HG02885 (cell line): ENCODE data around the gene RPS6KA4.

Experiments
- ATAC-seq: cut with Tn5 transposase; IDR thresholded peaks from one replicate; pipeline ENCODE4 v1.9.1; 2021; ENCODE audit warnings: mild to moderate bottlenecking; ENCODE audit not compliant: unreplicated experiment, poor library complexity

The RPS6KA4 gene

DNA sequence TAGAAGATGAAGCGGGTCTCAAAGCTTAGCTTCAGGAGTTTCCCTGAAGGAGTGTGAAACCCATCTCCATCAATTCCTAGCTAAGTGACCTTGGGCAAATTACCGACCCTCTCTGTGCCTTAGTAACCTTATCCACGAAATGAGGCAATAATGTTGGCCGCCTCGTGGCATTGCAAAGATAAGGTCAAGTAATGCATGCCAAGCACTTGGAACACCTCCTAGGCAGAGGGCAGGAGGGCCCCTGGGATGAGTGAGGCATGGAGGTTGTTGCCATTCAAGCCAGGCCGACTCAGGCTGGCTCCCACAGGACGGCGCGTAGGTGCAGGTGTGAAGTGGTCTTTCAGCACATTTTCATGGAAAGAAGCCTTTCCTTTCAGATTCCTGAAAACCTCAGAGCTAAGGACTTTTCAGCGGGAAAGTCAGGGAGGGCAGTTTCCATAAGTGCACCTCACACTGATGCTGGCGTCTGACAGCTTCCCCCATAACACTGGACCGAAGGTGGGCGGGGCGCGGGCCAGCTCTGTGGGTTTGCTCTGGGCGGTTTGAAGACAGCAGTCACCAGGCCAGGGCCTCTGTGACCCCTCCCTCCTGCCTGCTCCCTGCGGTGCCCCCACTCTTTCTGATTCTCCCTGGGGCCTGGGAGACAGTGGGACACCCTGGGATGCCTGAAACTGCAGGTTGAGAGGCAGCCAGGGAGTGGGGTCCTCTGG, 25.2 kb downstream of the RPS6KA4 start:
- ATAC-seq, result no peak

DNA sequence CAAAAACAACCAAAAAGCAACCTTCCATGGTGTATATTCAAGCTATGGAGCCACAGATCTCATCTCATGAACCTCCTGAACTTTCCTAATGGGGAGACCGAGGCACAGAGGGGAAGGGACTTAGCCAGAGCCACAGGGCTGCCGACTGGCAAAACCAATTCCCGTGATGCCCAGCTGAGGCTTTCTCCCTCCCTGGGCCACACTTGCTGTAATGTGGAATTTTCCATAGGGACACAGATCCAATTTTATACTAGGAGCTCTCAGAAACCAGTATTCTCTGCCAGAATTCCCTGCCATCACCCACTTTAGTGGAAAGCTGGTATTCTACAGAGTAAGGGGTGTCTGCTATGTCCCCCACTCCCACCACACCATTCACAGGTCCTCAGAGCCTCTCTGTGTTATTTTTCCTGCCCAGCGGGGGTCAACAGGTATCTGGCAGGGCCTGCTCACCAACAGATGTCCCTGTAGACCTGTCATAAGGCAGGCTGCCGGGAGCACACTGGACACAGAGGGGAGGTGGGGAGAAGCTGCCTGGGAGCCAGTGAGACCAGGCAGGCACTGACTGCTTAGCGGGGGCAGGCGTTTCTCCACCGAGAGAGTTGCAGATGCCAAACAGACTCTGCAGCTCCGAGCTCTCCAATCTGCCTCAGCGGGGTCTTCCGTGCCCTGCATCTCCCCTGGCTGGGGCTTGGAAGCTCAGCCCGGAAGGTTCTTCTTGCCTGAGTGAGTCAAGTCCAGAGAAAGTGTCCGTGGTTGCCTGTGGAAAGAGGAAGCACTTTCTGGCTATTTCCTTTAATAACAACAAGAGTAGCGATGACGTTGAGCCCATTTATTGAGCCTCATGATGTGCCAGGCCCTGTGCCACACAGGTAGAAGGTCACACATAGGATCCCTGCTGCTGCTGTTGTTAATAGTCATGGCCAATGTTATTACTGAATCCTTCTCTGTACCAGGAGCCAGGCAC, 26.3 kb downstream of the RPS6KA4 start:
- ATAC-seq, result no peak

DNA sequence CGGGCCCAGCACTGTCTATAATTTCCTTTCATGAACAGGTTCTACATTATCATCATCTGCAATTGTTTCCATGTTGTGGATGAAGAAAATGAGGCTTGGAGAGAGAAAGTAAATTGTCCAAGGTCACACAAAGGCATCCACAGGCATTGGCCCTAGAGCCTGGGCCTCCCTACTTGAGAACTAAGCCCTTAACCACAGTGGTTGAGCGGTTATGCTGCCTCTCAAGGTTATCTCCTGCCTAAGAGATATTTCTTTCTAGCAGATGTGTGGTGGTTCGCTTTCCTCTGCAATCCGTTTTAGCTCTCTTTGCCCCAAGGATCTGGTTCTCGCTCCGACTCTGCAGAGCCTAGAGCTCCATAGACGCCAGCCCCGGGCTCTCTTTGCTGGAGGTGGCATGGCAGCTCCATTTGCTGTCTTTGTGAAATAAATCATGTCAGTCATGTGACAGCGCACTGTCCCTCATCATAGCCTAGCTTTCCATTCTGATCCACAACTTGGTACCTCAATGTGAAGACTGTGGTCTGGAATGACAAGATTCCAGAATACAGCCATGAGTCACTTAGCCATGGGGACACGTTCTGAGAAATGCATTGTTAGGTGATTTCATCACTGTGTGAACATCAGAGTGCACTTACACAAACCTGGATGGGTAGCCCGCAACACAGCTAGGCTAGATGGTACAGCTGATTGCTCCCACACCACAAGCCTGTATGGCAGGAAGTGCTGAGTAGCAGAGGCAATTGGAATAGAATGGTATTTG, 27.2 kb downstream of the RPS6KA4 start:
- ATAC-seq, result no peak

DNA sequence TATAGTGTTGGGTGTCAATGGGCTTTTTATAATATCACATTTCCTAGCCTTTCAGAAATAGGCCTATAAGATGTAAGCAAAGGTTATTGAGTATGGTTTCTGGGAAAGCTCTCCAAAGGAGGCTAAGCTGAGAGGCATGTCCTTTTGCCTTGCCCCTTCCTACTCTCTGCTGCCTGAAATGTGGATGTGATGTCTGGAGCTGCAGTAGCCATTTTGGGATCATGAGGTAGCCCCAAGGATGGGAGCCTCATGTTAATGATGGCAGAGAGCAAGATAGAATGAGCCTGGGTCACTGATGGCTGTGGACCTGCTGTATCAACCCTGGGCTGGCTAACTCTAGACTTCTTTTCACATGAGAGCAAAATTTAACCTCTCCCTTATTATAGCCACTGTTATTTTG, 29.0 kb downstream of the RPS6KA4 start:
- ATAC-seq, result no peak

DNA sequence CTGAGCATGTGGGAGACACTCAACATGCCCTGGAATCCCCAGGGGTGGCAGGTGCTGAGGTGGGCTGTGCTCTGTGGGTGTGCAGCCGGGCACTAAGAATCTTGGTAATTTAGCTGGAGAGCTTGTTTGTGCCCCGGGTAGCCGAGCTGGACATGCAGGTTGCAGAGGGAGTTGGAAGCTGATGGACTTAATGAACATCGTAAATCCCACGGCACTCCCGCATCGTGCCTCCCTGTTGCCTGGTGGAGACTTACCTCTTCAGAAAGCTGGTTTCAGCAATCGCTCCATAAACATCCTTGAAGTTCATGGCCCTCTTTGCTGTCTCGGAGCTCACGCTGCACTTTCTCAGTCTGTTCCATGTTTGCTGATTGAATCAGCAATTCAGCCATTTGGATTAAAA, 29.9 kb downstream of the RPS6KA4 start:
- ATAC-seq, result no peak

DNA sequence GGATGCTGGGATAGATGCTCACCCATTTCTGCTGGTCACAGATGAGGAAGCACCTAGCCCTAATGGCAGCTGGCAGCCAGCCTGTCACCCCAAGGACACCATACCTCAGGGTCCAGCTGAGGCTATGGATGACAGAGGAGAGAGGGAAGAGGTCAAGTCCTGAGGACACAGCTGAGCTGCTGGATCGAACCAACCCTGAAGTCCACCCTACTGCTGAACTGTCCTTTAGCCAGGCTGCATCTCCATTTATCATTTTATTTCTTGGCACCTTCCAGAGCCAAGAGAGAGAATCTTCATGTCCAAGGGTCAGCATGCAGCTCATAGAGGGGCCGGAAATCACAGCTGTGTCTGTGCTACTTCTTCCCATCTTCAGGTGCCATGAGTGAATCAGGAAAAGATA, 30.9 kb downstream of the RPS6KA4 start:
- ATAC-seq, result no peak

DNA sequence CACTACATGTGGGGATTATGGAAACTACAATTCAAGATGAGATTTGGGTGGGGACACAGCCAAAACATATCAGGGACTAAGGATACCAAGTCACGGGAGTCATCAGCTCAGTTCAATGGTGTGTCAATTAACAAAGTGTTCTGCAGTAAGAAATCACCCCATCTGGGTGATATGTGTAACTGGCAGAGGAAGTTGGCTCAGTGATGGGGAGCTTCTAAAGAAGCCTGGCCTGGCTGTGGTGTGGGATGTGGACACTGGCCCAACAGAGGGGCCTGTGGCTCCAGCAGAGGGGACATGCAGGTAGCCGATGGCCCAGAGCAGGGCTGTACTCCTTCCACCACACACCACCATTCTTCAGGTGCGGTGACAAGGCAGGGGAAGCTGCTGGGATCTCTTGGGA, 31.6 kb downstream of the RPS6KA4 start:
- no peak for ATAC-seq

DNA sequence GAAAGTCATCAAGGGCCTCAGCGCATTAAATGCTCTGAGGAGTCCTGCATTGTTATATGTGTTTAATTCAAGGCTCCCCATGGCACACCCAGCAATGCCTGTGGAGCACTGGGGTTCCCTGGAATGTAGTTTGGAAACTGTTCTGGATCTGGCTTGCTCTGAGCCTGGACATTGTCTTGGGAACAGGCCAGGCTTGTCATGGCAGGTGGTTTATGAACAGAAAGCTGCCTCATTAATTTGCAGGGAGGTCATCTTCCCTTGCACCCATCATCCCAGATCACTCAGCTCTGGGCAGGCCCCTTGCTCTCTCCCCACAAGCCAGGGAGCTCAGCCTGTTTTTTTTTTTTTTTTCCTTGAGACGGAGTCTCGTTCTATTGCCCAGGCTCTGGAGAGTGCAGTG, 32.9 kb downstream of the RPS6KA4 start:
- ATAC-seq, result no peak

DNA sequence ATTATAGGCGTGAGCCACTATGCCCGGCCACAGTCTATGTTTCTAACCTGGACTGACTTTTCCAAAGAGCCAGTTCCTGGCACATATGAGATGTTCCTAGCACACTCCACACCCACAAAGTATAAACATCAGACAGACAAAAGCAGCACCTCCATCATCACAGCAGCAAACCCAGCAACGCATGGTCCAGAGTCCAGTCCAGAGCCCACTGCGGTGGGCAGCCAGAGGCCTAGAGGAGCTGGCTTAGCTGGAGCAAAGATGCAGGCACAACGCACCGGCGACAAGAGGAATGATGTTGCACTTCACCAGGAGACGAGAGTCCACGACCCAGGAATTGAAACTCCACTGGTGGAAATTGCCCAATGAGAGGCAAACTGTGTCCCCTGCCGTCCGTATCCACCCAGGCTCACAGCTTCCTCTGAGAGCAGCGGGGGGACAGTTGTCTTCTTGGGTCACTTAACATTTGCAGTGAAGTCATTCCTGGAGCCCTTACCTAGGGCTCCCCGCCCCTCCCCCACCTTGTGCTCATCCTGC, 36.6 kb downstream of the RPS6KA4 start:
- ATAC-seq, result no peak

DNA sequence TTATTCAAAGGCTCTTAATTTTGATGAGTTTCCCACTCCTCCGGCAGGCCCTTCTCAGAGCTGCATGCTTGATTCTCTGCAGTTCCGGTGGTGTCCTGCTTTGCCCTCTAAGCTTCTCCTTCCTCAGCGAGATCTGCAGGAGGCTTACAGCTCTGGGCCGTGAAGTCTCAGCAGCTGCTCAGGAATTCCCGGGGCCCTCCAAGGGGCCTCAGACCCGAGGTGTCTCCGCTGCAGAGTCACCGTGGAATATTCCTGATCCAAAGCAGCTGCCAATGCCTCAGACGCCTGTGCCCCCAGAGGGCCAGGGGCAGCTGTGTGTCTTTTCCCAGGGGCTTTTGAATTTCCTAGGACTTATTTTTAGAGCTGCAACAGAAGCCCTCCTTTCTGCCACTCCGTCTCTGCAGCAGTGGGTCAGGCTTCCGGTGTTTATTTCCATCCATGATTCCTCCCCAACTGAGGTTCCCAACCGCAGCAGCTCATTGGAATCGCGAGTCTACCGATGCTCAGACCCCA, 37.2 kb downstream of the RPS6KA4 start:
- no peak for ATAC-seq

DNA sequence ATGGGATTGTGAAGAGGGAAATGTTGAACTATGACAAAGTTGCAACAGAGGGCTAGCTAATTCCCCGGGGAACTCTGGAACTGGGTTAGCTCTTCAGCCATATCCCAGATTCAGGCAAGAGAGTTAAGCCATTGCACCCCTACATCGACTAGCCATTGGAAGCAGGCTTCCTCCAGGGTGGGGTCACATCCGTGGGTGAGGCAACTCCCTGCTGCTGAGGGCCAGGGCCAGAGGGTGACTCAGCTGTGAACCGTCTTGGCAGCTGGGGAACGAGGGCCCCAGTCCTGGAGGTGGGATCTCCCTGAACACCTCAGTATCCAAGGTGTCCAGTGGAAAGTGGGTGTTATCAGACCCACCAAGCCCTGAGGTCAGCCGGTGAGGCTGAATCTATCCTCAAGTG, 41.1 kb downstream of the RPS6KA4 start:
- no peak for ATAC-seq

DNA sequence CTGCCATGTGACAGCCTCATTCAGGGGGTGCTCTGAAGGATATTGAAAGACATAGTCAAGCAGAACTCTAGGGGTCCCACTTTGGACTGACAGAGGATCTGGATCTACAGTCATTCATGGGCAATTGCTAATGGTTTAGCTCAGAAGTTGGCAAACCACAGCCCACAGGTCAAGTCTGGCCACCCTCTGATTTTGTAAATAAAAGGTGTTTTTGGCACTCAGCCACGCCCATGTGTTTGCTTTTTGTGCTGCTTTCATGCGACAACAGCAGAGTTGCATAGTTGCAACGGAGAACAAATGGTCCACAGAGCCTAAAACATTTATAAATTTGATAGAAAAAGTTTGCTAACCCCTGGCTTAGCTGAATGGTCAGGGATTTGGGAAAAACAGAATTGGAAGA, 41.7 kb downstream of the RPS6KA4 start:
- no peak for ATAC-seq

DNA sequence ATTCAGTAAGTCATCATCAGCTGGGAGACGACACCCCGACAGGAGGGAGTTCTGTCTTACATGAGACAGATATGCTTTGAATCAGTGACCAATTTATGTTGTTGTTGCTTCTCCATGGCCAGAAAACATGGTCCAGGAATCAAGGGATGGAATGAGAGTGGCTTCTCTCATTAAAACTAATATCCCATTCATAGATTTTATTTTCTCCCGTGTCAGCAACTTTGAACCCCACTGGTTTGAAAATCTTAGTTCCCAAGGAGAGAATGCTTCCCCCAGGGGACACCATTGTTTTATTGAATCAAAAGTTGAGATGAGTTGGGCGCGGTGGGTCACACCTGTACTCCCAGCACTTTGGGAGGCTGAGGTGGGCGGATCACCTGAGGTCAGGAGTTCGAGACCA, 42.8 kb downstream of the RPS6KA4 start:
- no peak for ATAC-seq

DNA sequence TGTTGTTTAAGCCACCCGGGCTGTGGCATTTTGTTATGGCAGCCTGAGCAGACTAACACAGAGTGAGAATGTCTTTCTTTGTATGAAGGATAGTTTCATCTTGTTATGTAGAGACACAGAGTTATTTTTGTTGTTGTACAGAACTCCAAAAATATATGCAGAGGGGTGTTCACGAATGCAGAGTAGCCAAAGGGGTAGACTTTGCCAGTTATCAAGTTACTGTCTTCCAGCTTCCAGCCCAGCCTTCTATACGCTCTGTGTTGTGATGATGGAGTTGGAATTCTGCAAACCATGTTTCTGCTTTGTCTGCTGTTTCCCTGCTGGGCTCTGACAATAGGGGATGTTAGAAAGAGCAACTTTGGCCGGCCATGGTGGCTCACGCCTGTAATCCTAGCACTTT, 44.1 kb downstream of the RPS6KA4 start:
- ATAC-seq, result no peak

DNA sequence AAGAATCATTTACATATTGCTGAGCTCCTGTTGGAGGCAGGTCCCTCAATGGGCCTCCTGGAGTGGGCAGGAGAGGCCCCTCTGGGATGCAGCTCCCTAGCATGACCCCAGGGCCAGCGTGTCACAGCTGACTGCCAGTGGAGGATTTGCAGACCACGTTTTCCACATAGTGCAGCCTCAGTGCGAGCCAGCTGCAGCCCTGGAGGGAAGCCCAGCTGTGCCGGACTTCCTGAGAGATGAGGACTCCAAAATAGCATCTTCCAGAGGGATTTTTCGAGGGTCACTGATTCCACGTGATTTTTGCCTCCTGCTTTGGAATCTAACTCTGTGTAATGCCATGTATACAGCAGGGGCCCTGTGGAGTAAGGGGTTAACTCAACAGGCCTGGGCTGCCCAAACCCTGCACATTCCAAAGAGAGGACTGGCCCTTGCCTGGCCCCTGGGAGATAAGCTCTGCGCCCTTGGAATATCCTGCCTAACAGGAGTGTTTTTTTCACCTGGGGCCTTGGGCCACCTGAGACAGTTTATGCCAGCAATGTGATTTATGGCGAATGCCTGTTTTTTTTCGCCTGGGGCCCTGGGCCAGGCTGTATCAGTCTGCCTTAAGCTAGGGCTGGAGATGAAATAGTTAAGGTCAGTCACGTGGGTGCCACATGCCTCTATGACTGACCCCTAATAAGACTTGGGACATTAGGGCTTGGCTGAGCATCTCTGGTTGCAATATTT, 47.4 kb downstream of the RPS6KA4 start:
- ATAC-seq, result no peak

DNA sequence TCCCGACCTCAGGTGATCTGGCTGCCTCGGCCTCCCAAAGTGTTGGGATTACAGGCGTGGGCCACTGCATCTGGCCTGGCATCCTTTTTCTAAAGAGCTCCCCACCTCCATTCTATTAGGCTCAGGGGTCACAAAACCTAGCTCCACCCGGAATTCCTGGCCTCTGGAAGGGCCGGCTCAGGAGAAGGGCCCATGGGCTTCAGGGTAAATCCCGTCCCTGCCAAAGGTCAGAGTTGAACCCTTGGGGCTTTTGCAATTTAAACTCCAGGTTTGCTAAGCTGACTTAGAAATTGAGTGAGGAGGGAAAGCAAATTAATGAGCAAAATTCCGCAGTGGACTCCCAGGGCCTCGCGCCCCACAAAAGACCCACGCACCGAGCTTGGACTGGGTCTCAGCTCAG, 48.3 kb downstream of the RPS6KA4 start:
- ATAC-seq, result no peak

DNA sequence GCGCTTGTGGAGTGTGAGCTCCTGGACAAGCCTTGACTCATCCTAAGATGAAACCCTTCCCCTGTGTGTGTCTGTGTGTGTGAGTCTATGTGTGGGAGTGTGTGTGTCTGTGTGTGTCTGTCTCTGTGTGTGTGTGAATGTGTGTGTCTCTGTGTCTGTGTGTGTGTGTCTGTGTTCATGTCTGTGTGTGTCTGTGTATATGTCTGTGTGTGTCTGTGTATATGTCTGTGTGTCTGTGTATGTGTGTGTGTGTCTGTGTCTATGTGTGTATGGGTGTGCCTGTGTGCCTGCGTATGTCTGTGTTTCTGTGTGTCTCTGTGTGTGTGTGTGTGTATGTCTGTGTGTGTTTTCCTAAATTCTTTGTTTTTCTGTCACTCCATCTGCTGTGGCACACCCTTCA, 48.7 kb downstream of the RPS6KA4 start:
- ATAC-seq, result no peak

DNA sequence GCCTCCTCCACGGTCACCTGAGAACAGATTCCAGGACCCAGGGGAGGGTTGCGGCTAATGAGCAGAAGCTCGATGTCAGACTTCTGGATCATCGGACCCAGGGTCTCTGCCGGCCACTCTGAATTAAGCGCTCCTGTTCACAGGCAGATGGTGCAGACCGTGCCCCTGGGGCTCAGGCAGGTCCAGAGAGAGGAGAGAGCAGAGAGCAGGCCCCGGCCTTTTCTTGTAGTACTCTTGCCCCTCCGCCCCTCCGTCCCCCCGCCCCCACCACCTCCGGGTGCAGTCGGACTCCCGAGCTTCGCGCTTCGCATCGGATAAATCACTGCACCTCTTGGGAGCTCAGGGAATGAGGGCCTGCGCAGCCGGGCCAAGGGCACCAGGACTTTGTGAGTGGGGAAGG, 50.3 kb downstream of the RPS6KA4 start:
- no peak for ATAC-seq

DNA sequence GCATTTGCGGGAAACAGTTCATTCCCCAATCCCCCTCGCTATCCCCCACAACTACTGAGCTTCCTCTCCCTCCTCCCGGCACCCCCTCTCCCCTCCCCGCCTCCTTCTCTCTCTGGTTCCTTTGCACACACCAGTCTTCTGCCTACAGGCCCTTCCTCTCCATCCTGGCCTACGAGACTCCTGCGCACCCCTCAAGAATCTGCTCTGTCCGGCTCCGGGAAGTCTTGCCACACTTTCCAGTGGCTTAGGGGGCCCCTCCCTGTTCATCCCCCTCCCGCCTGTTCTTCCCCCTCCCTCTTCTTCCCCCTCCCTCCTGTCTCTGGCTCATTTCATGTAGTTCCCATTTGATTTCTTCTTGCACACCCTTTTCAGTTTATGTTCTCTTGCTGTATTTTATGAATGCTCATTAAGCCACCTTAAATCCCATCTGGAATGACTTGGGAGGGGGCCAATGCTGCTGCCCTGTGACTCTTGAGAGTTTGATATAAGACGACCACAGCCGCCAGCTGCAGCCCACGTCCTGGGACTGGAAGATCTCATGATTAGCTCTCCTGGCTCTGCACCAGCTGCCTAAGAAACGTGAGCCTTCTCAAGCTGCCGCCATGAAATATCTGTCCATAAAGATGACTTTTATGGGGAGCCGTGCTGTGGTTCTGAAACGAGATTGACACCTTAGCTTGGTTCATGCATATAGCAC, 50.9 kb downstream of the RPS6KA4 start:
- no peak for ATAC-seq
